Stimulated activated CD8-positive, alpha-beta memory T cell treated with anti-CD3 and anti-CD28 coated beads, Interleukin-2, amount 100 ng/mL, for 1 hour (primary cell): ENCODE data around the gene KCNMB1.

Experiments used
- DNase-seq, 2 donors: peaks; one replicate each; pipeline ENCODE4 v3.0.0-alpha.2; 2020; ENCODE audit warnings: low read depth in 2 of 2

The KCNMB1 gene, protein sequence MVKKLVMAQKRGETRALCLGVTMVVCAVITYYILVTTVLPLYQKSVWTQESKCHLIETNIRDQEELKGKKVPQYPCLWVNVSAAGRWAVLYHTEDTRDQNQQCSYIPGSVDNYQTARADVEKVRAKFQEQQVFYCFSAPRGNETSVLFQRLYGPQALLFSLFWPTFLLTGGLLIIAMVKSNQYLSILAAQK

DNA sequence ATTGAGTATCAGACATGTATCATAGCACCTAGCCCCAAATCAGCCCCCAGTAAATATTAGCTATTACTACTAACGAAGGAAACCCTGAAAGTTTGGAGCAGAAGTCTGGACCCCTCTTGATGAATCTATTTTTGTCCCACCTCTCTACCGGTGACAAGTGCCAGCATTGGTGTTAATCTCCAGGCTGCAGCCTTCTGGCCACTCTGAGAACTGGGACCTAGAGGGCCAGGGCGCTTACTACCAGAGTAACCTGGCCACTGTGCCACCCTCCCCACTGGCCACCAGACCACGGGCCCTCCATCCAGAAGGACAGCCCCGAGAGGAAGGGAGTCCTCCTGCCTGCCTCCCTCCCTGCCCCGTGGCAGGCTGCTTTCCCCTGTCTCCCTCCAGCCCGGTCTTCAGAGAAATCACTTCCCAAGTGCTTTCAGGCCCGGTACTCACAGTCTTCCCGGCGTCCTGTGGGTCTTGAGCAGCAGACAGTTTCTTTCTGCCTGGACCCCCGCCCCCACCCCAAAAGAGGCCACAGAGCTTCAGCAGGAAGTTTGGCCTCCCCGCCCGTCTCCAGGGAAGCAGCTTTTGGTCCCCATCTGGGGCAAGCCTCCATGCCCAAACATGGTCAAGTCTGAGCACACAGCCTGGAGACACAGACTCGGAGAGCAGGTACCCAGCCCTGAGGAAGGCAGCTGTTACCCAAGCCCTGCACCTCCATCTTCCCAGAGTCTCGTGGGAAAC, at the start of gene KCNMB1:
Gene KCNMB1 (minus strand): TSS at position 550 of the 732 bp plus-strand sequence. CDS start 3,920 bp downstream, outside the sequence.
- no peak for DNase-seq

DNA sequence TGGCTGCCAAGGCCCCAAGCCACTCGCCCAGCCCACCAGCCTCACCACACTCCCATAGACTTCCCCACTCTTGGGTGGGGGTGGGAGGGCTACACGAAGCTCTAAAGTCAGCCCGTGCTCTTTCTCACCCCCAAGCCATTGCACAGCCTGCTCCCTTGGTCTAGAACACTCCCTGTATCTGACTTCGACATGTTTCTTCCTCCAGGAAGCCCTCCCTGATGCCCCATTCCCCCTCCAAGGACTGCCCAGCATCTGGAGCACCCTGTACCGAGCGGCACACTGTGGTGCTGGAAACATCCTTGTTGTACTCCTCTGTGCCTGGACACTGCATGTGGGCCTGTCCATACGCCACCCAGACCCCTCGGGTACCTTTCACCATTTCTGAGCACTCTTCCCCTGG, 49.4 kb upstream of the KCNMB1 start:
- no peak for DNase-seq

DNA sequence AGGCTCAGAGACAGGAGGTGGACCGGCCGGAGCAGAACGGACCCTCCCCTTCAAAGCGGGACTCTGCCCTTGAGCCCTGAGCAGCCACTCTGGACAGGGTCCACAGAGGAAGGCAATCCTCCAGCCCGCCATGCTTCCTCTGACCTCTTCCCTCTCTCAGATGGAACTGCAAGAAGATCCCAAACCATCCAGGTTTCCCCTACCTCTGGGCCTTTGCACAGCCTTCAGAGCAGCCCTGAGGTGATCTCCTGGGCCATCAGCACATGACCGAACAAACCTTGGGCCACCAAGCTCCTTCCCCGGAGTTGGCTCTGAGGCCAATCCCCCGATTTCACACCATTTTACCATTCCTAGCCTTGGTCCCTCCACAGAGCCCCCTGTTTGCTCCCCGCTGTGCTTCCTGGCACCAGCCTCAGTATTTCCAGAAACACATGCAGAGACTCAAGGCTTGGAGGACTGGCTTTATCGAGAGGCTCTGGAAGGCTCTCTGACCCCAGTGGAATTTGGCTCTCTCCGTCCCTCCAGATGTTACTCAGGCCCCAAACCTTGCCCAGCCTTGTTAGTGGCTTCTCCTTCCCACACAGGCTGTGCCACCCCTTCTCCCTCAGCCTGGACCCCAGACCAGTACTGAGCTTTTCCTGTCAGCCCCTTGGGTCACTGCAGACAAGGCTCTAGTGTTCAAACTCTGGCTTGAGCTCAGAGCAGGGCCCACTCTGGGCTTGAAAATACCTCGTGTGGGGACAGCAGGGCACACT, 48.6 kb upstream of the KCNMB1 start:
- no peak for DNase-seq

DNA sequence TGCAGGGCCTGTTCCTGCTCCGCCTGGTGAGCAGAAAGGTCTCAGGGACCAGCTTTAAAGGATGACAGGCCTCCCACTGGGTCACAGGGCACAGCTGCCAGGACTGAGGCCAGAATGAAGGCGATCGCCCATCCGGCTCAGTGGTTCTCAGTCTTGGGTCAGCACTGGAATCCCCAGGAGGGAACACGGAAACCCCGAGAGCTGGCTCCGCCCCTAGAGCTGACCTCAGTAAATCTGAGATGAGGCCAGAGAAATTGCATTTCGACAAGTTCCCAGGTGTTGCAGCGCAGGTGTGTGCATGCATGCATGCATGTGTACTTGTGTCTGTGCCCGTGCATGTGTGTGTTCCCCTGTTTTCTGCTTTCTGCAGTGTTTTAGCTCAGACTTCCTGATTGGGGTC, 47.2 kb upstream of the KCNMB1 start:
- no peak for DNase-seq

DNA sequence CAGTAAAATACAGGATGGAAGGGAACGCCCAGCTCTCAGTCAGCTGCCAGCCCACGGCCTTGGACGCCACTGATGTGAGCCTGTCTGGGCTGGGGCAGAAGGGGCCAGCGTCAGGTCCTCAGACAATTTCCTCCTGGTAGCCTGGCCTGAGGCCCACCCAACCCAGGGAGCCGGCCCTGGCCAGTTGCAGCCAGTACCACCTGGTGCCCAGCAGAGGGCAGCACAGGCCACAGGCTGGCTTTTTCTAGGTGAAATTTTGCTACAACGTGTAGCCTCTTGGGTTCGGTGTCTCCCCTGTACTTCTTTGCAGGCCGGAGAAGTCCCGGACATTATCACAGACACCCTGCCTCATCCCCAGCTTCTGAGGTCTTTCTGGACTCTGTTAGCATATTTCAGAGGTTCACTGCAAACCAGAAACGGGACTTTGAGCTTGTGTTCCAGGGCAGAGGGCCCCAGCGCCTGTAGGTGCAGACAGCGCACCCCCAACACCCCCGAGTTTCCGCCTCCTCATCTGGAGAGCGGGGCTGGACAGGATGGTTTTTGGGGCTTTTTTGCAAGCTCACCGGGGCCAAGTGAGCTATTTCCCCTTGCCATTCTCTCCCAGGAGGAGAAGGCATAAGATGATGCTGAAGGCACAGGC, 45.9 kb upstream of the KCNMB1 start:
- DNase-seq, result peak; percentile 16 to 34

DNA sequence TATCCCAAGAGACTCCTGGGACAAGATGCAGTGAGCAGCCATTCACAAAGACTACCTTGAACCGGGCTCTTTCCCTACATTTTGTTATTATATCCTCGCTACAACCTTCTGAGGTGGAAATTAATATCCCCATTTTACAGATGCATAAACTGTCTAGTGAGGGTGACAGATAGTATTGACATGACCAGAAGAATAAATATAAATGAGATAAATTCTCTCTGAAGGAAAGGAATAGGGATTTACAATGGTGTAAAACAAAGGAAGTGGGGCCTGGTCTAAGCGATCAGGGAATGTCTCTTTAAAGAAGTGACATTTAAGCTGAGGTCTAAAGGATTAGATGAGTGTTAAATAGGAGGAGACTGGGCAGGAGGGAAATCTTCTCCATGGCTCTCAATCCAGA, 43.5 kb upstream of the KCNMB1 start:
- no peak for DNase-seq

DNA sequence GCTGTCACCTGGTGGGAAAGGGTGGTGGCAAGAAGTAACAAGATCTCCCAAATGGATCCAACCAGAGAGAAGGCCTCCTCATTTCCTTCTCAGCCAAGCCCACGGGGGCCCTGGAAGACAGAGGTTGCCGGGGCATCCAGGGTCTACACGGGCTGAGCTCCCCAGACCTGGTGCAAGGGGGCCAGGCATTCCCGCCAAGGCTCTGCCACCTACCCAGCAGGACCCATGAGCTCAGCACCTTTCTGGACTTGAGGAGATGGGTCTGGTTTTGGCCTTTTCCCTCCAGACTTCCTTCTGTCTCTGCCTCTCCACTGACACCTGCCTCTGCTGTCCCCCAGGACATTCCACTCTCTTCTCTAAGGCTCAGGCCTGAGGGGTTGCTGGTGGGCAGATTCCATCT, 42.4 kb upstream of the KCNMB1 start:
- no peak for DNase-seq

DNA sequence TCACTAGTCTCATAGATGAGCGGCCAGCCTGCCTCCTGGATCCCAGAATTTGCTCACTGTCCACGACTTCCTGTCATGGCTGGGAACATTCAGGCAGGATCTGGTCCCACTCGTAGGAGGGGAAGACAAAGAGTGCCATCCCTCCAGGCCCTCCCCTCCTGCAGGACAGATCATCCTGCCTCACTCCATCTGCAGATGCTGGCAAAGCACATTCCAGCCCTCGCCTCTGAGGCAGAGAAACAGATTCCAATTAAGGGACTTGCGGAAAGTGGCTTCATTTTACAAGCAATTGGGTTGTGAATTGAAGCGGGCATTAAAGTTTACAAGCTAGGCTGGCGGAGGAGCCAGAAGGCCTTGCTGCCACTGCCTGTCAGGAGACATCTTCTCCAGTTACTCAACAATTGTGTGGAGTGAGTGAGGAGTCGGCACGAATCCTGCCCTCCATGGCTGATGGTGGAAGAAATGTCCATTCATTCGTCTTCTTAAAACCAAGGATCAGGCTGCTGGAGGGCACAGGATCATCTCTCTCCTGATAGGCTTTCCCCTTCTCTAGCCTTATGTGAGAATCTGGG, 41.8 kb upstream of the KCNMB1 start:
- DNase-seq, result no peak

DNA sequence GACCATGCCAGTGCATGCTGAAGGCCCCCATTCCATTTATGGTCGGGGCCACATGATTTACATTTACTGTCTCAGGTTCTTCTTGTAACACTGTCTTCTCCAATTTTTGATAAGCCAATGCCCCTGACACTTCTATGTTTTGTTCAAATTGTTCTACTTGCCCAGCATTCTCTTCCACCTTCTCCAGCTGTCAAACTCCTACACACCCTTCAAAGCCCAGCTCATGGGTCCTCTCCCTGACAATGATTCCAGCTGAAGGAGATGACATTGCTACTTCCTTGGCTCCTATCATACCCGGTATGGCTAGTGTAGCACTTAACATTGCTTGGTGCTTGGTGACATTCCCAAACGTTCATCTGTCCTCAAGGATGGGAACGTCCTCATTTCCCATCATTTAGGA, 41.1 kb upstream of the KCNMB1 start:
- DNase-seq, result no peak

DNA sequence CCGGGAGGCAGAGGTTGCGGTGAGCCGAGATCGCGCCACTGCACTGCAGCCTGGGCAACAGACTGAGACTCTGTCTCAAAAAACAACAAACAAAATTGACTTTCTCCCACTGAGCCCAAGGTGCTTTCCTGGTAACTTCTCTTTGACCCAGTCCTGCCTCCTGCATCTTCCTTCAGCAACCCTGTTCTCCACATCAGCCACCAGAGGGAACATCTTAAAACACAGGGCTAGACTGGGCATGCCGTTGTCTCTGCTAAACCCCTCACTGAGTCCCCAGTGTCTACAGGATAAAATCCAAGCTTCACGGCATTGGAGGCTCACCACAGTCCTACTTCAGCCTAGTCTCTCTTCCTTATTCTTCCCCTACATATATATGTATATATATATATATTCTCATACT, 39.8 kb upstream of the KCNMB1 start:
- no peak for DNase-seq

DNA sequence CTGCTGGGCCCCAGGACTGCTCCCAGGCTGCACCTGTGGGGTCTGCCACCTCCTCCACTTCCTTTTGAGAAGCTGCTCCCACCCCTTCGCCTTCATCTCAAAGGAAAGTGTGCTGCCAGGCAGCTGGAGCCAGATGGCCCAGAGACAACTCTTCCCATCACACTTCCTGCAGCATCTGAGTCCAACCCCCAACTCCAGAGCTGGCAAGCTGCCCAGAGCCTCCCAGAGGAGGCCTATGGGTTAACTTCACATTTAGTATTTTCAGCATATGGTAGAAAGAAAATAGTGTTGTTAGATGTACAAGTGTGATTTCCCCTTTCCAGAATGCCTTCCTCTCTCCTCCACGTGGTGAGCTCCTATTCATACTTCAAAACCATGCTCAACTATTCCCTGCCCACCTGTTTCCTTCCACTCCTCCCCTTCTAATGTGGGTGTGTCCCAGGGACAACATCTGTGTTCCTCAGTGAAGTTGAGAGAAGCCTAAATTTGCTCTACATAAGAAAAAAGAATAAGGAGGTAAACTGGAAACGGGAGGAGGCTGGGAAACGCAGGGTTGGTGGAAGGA, 38.6 kb upstream of the KCNMB1 start:
- DNase-seq, result no peak

DNA sequence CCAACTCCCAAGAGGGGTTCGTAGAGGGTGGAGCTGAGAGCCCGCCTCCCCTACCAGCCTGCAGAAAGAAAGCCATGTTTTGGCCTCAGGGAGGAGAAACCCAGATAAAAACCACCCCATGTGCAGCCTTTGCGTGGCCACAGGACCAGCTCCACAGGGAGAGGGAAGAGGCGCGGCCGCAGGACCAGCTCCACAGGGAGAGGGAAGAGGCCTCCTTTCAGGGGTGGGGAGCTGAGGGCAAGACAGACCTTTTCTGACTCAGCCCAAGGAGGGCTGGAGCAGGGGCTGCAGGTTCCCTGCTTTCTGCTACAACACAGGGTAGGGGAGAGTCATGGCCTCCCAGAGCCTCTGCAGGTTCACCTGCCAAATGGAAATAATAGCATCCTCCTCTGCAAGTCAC, 37.6 kb upstream of the KCNMB1 start:
- DNase-seq, result no peak

DNA sequence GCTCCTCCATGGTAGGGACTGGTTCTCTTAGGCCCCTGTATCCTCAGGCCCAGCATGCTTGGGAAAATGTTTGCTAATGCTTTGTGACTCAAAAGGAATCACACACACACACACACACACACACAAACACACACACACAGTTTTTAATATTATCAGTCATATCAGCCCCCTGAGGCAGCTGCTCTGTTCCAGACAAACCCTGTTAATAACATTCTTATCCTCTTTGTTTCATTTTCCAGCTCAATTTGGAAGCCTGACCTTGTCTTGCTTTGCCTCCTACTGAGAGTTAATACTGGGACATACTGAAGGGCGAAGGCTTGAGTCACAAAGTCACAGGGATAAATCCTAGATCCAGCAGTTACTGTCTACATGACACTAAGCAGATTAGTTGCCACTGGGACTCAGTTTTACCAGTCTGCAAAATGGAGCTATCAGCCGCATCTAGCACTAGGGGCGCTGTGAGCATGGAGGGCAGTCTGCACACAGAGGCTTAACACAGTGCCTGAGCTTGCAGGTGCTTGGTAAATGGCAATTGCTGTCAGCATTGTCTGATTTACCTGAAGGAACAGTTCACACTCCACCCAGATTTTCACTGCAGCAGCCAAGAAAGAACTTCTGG, 37.1 kb upstream of the KCNMB1 start:
- no peak for DNase-seq

DNA sequence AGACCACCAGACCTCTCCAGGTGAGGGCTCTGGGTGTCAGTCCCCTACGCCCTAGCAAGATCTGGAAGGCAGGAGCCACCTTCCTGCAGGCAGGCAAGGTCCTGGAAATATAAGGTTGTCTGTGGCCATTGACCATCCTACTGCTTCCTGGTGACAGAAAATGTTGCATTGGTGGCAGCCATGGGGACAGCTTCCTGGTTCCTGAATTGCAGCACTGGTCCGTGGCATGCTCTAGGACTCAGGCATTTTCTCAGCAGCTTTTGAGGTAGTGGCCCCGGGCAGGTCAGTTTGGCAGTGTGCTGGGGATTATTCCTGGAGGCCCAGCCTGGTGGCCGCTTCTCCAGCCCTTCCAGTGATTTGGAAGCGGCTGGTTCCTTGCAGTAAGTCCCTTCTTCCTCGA, 36.6 kb upstream of the KCNMB1 start:
- no peak for DNase-seq

DNA sequence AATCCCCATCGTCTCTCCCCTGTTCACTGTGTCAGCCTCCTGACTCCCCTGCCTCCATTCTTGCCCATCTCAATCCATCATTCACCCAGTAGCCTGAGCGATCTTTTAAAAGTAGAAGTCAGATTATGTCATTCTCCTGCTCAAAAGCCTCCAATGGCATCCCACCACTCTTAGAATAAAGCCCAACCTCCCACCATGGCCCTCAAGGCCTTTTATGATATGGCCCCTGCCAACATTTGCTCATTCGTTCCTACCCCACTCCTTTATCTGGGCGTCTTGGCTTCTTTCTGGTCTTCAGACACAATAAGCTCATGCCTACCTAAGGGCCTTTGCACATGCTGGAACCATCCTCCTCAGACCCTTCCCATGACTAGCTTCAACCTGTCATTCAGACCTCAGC, 35.5 kb upstream of the KCNMB1 start:
- DNase-seq, result no peak

DNA sequence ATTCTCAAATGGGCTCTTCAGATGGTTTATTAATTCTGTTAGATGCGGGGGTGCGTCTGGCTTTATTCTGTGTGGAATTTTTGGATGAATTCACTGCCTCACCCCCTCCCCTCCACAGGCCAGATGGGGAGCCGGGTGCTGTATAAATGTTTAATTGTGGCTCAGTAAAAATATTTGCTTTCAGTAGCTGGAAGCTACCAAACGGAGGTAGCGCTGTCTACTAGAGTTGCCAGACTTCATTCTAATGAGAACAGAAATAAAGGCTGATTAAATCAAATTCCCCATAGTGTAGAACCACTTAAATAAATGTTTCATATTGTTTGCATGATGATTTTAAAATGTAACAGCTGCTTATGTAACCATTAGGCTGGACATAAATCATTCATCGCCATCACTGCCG, 34.5 kb upstream of the KCNMB1 start:
- DNase-seq, result no peak

DNA sequence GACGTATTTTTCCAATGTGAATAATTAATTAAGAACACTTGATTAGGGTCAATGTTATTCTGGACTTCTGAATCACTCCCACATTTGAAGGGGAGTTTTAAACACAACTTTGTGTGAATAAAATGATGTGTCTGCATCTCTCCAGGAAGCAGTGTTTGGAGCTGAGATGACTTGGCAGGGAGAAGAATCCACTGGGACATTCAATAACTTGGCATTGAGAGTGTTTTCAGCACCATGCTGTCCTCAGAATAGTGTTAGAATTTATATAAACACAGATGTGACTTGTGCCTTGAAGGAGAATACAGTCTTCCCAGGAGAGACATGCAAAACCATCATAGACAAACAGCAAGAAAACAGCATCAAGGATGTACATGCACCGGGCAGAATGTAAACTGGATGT, 32.7 kb upstream of the KCNMB1 start:
- DNase-seq, result no peak

DNA sequence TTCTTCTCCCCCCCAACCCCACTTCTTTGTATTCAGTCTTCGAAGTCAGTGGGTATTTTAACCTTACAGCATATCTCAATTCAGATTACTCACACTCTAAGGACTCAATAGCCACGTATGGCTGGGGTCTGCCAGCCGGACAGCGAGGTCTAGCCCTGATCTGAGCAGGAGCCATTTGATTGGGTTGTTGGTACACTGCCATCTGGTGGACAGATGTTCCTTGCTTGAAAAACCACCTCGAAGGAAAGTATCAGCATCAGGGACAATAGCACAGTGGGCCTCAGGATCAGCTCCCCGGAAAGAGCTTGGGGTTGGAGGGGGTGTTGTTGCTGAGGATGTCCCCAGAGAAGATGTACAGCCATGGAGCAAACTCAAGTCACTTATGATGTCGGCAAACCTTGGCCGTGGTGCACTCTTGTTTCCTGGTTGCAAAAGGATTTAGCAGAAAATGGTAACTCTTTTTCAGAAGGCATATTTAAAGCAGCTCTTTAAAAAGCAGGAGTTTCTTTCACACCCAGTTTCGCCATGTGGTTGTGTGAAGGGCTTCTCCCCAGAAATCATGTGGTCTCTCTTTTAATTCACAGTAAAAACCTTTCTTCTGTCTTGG, 31.7 kb upstream of the KCNMB1 start:
- DNase-seq, result peak in 1 of 2 donors; percentile 11

DNA sequence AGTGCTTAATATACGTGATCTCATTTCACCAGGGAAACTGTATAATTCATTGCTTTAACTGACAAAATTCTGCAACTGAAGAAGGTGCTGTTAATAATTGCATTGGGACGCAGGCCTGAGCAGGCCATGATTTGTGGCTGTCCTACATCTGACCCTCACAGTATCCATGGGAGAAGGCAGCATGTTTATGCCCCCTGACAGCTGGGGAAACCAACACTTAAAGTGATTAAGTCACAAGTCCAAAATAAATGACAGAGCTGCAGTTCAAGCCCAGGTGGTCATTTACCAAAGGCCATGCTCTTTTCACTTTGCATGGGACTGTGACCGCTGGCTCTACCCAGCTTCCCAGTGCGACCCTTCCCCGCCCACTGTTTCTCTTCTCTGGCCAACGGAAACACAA, 30.5 kb upstream of the KCNMB1 start:
- no peak for DNase-seq

DNA sequence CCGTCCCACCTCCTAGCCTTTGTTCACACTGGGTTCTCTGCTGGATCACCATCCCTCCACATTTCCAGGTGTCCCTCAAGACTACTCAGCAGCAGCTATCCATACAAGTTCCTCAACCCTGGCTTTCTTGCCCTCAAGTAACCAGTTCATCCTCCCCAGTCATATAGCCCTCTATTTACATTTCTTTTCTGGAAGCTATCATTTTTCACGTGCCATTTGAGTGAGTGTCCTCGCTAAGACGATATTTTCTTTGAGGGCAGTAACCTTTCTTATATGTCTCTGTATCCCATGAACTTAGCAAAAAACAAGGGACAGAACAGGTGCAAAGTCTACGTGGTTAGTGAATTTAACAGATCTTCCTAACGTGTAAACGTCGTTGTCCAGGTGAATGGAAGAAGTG, 29.6 kb upstream of the KCNMB1 start:
- DNase-seq, result no peak

DNA sequence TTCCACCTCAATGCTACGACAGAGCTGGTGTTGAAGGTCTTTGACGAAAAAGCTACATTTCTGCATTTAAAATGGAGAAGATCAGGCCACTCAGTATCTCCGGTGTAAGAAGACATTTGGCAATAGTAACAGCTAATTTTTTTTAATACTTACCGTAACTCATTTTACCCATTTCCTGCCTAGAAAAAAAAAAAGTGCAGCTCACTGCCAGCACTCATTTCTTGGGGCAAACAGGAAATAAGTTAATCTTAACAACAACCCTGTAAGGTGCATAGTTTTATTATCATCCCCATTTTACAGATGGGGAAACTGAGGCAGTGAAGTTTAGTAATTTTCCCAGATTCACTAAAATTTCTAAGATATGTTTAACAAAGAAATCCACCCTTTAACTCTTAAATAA, 27.4 kb upstream of the KCNMB1 start:
- no peak for DNase-seq
